ENCODE measurements around the gene POC1A.

Gene POC1A

GRCh38 chr3:52150357-52150756 lies 3.9 kb downstream of the POC1A start:
- DNase-seq = no peak

DNA sequence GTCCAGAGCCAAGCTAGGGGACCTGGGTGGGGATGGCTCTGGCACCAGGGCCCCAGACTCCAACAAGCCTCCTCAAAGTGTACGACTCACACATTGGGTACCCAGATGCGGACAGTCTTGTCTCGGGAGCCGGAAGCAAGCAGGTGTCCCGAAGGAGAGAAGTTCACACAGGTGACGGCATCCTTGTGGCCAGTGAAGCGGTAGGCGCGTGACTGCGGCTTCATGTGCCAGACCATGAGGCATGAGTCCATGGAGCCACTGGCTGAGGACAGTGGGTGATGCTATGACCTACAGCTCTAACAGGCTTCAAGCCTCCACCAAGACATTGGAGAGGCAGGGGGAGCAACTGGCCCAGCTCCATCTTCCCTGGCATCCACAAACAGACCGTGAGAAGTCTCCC lies 4.5 kb downstream of the POC1A start:
- no peak for DNase-seq

DNA sequence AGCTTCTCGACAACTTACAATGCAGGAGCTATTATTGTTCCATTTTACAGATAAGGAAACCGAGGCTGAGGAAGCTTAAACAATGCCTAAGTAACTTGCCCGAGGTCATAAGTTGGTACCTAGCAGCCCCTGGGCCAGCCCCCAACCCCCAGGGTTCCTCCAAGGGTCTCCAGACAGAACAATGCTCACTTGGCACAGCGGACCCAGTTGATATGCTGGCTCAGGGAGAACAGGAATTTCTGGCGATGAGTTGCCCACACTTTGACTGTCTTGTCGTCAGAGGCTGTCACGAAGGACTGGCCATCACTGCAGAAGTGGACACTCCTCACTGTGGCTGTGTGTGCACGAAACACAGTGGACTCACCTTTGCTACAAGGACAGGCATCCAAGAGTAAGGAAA lies 5.2 kb downstream of the POC1A start:
- no peak for DNase-seq

- no peak for DNase-seq
Observed at GRCh38 chr3:52147804-52148203, 6.4 kb downstream of the POC1A start.

DNA sequence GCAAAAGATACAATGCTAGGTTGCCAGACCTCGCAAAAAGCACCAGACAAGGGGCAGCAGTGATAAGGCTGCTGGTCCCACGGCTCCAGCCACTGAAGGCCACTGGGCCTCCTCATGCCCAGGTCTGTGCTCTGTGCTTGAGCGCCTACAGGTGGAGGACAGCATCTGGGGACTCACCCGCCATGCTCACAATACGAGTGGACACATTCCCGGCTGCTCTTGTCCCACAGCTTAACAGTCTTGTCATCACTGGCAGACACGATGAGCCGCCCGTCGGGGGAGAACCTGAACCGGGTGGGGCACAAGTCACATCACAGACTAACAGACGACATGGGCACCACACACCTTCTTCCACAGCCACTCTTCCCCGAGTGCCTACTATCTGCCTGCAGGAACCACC lies 7.4 kb downstream of the POC1A start:
- DNase-seq = no peak

DNA sequence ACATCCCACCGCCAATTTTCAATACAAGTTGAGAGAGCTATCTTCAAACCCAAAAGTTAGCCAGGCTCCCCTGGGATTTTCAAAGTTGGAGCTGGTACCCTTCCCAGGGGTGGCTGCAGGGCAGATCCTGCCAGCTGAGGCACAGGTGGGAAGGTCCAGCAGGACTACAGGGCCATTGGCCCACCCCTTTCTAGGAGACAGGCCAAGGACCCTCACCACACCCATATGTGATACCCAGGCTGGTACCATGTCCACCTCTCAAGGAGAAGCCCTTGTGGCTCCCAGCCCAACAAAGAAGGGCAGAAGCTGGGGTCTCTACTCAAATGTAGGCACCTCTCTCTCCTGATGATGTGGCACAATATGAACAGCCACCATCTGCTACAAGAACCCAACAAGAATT lies 8.0 kb downstream of the POC1A start:
- no peak for DNase-seq

DNA sequence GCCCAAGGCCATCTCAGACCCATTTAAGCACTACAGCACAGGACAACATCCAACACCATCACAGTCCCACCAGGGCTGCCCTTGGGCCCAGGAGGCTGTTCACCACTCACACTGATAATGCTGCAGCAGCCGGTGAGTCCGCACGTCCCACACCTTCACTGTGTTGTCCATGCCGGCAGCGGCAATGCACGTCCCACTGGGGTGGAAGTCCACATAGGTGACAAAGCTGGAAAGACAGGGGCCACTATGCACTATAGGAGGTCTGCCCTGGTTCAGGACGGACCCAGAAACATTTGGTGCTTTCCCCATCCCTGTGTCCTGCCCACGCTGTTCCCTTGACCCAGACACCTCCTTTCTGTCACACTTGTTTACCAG lies 8.5 kb downstream of the POC1A start:
- DNase-seq = no peak

DNA sequence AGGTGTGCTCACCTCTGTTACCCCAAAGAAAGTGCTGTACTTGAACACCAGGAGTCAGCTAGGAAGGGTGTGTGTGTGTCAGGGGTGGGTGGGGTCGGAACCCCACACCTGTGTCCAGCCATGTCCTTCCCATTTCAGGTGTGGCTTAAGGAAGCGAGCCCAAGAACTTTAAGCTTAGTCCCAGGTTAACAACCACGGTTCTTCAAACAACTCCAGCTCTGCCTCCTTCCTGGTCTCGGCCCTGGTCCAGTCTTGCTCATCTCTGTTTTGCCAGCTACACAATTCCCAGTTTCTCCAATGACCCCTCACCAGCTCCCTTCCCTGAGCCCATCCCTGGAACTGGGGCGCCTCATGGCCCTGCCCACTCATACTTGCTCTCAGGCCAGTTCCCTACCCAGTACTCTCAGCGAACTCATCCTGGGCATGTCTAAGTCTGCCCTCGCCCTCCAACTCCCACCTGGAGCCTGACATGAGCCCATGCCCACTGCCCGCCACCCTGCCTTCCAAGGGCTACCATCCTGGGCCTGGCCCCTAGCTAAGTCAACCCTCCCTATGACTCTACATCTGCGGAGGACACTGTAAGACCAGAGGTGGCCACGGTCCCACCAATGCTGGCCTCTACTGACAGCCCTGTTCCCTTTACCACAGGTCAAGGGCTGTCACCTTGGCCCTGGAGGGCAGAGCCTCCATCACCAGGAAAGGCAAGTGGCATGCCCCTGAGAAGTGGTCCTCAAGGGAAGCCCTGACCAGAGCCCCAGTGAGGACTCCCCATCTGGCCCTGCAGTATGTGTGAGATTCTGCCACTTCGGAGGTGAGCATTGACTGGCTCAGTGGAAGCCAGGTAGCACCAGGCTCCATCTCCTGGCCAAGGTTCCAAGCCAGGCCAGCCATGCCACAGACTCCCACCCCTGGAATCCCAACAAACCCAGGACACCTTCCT lies 9.2 kb downstream of the POC1A start:
- no peak for DNase-seq

DNA sequence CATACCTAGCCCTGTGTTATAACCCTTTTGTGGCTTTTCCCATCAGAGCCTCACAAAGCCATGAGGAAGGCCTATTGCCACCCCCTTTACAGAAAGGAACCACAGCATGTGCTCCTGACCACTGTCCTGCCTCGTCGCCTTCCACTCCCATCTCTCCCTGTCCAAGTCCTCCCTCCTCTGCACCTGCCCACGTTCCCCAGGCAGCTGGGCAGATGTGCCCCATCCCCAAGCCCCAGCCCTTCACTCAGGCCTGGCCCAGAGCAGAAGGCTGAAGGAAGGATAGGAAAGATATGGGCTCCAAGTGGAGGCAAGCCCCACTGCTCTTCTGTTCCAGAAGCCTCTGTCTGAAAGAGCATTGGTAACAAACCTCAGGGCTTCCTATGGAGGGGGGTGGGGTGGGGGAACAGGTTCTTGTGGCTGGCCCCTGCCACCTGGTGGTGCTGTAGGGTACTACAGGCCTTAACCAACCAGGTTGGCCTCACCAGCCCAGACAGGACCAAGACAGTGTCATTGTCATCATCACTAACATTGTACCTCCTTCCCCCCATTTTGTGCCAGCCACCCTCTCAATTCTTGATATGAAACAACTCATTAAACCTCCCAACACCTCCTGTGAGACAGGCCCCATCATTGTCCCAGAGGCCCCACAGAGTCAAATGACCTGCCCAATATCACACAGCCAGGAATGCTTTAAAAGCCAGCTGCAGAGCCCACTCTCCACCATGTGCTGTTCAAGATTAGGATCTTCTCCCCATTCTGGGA lies 10.0 kb downstream of the POC1A start:
- peak; percentile 1 for DNase-seq

- no peak for DNase-seq
Observed at GRCh38 chr3:52143616-52144015, 10.6 kb downstream of the POC1A start.

DNA sequence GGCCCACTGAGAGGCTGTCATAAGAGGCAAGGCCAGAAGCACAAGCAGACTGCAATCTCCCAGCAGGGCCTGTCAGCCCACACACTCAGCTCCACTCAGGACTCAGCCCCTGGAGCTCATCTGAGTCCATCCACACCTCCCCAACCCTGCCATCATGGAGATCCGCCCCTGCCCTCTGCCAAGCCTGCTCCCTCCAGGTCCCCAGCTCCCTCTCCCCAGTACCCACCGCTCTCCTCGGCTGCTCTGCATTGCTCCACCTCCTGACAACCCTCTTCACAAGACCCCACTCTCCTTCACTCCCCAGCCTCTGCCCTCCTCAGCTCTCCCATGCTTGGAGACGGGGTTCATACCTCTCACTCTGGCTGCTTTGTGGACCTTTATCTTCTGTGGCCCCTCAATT lies 11.1 kb downstream of the POC1A start:
- no peak for DNase-seq

GRCh38 chr3:52141751-52142150 lies 12.5 kb downstream of the POC1A start:
- DNase-seq = no peak

DNA sequence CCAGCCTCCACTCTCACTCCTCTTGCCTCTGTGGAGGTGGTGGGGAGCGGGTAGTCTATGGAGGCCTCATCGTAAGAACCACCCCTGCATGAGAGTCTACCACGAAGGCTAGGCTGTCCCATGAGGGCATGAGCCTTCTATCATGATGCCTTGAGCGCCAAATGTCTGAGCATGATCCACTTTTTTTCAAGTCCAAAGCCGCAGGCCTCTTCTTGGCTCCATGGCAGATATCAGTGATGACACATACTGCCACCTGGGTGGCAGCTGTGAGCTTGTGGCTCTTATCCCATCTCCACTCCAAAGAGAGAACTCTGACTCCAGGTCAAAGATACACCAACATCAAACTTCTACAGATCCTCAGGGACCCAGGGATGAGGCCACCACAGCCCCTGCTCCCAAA lies 13.5 kb downstream of the POC1A start:
- no peak for DNase-seq

GRCh38 chr3:52140000-52140399 lies 14.2 kb downstream of the POC1A start:
- no peak for DNase-seq

DNA sequence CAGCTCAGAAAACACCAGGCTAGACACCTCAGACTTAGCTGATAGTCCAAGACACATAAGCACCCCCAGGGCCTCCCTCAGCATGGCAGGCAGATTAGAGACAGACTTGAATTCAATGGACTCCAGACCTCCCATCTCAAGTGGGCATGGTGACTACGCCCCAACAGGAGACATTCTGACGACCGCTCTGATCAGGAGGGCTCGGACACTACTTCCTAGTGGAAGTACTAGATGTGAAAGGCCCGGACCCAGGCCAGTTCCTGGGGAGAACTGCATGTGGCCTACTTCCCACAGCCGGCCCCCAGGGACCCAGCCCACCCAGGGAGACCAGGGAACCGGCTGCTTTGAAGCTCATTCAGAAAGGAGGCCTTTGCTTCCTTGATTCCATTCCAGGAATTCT lies 16.9 kb downstream of the POC1A start:
- DNase-seq = no peak

DNA sequence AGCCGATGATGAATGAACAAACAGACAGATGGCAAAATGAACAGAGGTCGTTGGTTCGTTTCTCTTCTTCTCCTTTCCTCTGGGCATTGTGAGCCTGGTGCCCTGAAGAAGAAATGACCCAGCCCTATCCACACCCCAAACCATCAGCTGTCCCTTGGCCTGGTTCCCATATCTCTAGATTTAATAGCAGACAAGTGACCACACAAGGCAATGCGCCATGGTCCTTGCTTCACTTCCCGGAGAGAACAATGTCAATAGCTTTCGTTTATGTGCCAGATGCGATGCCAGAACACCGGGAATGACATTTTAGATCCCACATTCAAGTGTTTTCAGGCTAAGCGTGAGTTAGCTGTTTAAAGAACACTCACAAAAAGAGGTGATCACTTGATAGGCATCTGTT lies 17.7 kb downstream of the POC1A start:
- DNase-seq = peak; percentile 26

DNA sequence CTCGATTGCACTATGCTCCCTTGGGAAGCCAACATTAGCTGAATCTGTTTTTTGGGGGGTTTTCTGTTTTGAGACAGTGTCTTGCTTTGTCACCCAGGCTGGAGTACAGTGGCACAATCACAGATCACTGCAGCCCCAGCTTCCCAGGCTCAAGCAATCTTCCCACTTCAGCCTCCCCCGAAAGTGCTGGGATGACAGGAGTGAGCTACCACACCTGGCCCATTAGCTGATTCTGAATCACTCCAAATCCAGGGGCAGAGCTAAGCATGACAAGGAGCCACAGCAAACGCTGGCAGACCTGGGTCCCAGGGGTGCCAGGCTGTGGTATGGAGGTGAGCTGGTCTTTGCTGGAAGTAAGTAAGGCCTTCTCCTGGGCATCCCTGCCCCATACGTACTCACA lies 18.9 kb downstream of the POC1A start:
- no peak for DNase-seq

- DNase-seq = no peak
Observed at GRCh38 chr3:52134761-52135160, 19.5 kb downstream of the POC1A start.

GRCh38 chr3:52132930-52133329 lies 21.3 kb downstream of the POC1A start:
- no peak for DNase-seq

GRCh38 chr3:52132041-52132440 lies 22.2 kb downstream of the POC1A start:
- no peak for DNase-seq

- DNase-seq = no peak
Observed at GRCh38 chr3:52130966-52131622, 23.1 kb downstream of the POC1A start.

DNA sequence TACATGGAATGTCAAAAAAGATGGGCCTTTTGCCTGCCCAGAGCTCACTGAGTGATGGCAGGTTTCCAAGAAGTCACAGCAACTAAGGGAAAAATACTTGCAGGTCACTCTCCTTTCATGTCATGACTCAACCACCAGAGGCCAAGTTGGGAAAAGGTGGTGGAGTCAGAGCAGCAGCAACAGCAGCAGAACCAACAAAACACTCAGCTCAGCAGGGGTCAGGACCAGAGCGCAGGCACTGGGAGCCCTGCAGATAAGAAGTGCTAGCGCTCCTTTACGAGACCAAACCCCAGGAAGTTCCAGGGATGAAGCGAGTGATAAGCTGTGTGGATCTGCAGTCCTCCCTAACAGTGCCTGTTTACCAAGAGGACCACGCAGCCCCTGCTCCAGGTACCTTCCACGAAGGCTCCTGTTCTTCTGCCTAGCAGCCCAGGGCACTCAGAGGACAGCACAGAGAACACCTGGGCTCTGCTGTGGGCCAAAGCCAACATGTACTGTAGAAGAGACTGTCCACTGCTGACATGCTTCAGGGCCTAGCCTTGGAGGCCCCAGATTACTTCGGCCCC lies 26.0 kb downstream of the POC1A start:
- DNase-seq = no peak

DNA sequence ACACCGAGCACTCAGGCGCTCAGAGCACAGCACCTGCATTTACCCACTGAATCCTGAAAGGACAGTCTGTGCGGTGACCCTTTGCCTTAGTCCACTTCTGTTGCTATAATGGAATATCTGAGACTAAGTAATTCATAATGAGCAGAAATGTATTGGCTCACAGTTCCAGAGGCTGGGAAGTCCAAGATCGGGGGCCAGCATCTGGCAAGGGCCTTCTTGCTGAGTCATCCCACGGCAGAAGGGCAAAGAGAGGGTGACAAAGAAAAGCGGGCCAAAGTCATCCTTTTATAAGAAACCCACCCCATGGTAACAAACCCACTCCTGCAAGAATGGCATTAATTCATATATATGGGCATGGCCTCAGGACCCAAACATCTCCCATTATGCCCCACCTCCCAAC lies 27.7 kb downstream of the POC1A start:
- DNase-seq = no peak
